Vagina (tissue), 2 donors: ENCODE measurements around the gene DNAH7. TPM values are rescaled to one million over a fixed set of nuclear protein-coding genes. Genes with fewer than 3 reads are reported as not detected.

Source experiments
- DNase-seq, 2 donors: peaks; one replicate each; pipeline ENCODE4 v3.0.0-alpha.2; 2017; ENCODE audit errors: extremely low spot score in 2 of 2
- H3K27ac ChIP-seq: fragments of 200-600 bp; sonication (generic); one replicate; pipeline ENCODE4 v1.5.1; 2019
- H3K27me3 ChIP-seq: fragments of 200-600 bp; sonication (generic); one replicate; pipeline ENCODE4 v1.5.1; 2019
- H3K36me3 ChIP-seq, 2 donors: fragments of 200-600 bp; sonication (generic); one replicate each; pipeline ENCODE4 v1.5.1; 2017 to 2019
- H3K4me1 ChIP-seq: fragments of 200-600 bp; sonication (generic); one replicate; pipeline ENCODE4 v1.5.1; 2019
- H3K4me3 ChIP-seq, 2 donors: fragments of 200-600 bp; sonication (generic); 1 replicate in 1 of 2; 2 replicates in 1 of 2; pipeline ENCODE4 v1.5.1; 2016 to 2019
- H3K9me3 ChIP-seq: fragments of 200-600 bp; sonication (generic); one replicate; pipeline ENCODE4 v1.5.1; 2019
- CTCF ChIP-seq, 3 experiments: fragments of 450-650 bp in 2 of 3; fragments of 200-600 bp in 1 of 3; sonication (generic) in 1 of 3; IDR thresholded peaks; one replicate each; pipeline ENCODE4 v1.5.1; 2017 to 2019; ENCODE audit warnings: antibody characterized with exemption in 3 of 3, mild to moderate bottlenecking in 2 of 3, moderate library complexity in 2 of 3
- POLR2A ChIP-seq, 2 donors: fragments of 450-650 bp; IDR thresholded peaks; one replicate each; pipeline ENCODE4 v1.6.1; 2017; ENCODE audit warnings: antibody characterized with exemption in 2 of 2, mild to moderate bottlenecking in 2 of 2, moderate library complexity in 2 of 2
- POLR2AphosphoS5 ChIP-seq, 2 donors: sonication (generic); formaldehyde crosslinking; IDR thresholded peaks; one replicate each; pipeline ENCODE4 v1.9.0; 2017; ENCODE audit warnings: antibody characterized with exemption in 2 of 2, mild to moderate bottlenecking in 2 of 2, low read depth in 1 of 2; ENCODE audit not compliant: insufficient read depth in 1 of 2
- intact Hi-C: fragments of 100-400 bp; cut with DNase I; formaldehyde crosslinking; loops from one replicate; pipeline ENCODE4 v1.15.1; 2023
- total RNA-seq: library from RNA; depleted of rRNA; stranded (reverse); fragments of >200 nt; gene quantifications from one replicate; pipeline ENCODE4 v1.2.3, GENCODE V29; 2016

DNAH7 gene
- total RNA-seq, 1 donor from 2014 or later = 0.49 TPM

- H3K9me3 ChIP-seq = no peaks in the 10 kb centered on the region
- H3K36me3 ChIP-seq = no peaks in the 10 kb centered on the region
- intact Hi-C loops = no loop called here
- no peak overlapping the region for H3K4me3 ChIP-seq
- no peak for TF ChIP-seq POLR2A (IDR thresholded peaks at IDR 0.05)
- no peak for TF ChIP-seq CTCF (IDR thresholded peaks at IDR 0.05)
- TF ChIP-seq POLR2AphosphoS5 (IDR thresholded peaks at IDR 0.05; ENCODE audit: insufficient read depth in 1 of 2, low read depth in 1 of 2) = no peak
- DNase-seq = no peak
- no peaks in the 10 kb centered on the region for H3K27me3 ChIP-seq
- H3K4me1 ChIP-seq = no peaks in the 10 kb centered on the region
- no peak overlapping the region for H3K27ac ChIP-seq
Observed at GRCh38 chr2:195956725-195957124, 111.9 kb downstream of the DNAH7 start.

GRCh38 chr2:195945056-195945455 is 123.6 kb downstream of the DNAH7 start:
- H3K9me3 ChIP-seq = no peaks in the 10 kb centered on the region
- H3K4me1 ChIP-seq = no peaks in the 10 kb centered on the region
- H3K36me3 ChIP-seq = no peaks in the 10 kb centered on the region
- H3K27ac ChIP-seq = no peak overlapping the region
- DNase-seq = no peak
- H3K4me3 ChIP-seq = no peak overlapping the region
- TF ChIP-seq POLR2AphosphoS5 (IDR thresholded peaks at IDR 0.05; ENCODE audit: insufficient read depth in 1 of 2, low read depth in 1 of 2) (no peak), CTCF (IDR thresholded peaks at IDR 0.05) (no peak), POLR2A (IDR thresholded peaks at IDR 0.05) (no peak)
- H3K27me3 ChIP-seq = no peaks in the 10 kb centered on the region
- intact Hi-C loops = no loop called here

GRCh38 chr2:195937176-195937575 is 131.5 kb downstream of the DNAH7 start:
- intact Hi-C loops = no loop called here
- no peak for DNase-seq
- Histone ChIP-seq H3K27me3 (no peaks in the 10 kb centered on the region), H3K27ac (no peak overlapping the region), H3K4me1 (no peaks in the 10 kb centered on the region), H3K4me3 (no peak overlapping the region), H3K9me3 (no peaks in the 10 kb centered on the region), H3K36me3 (no peaks in the 10 kb centered on the region)
- TF ChIP-seq CTCF (IDR thresholded peaks at IDR 0.05) (no peak), POLR2A (IDR thresholded peaks at IDR 0.05) (no peak), POLR2AphosphoS5 (IDR thresholded peaks at IDR 0.05; ENCODE audit: insufficient read depth in 1 of 2, low read depth in 1 of 2) (no peak)

GRCh38 chr2:195934484-195934883 is 134.2 kb downstream of the DNAH7 start:
- intact Hi-C loops = no loop called here
- no peak overlapping the region for H3K4me3 ChIP-seq
- TF ChIP-seq CTCF (IDR thresholded peaks at IDR 0.05) (no peak), POLR2AphosphoS5 (IDR thresholded peaks at IDR 0.05; ENCODE audit: insufficient read depth in 1 of 2, low read depth in 1 of 2) (no peak), POLR2A (IDR thresholded peaks at IDR 0.05) (no peak)
- no peak for DNase-seq
- H3K4me1 ChIP-seq = no peaks in the 10 kb centered on the region
- H3K9me3 ChIP-seq = no peaks in the 10 kb centered on the region
- H3K27ac ChIP-seq = no peak overlapping the region
- H3K27me3 ChIP-seq = no peaks in the 10 kb centered on the region
- H3K36me3 ChIP-seq = no peaks in the 10 kb centered on the region

- no peak for TF ChIP-seq CTCF (IDR thresholded peaks at IDR 0.05)
- no peaks in the 10 kb centered on the region for H3K9me3 ChIP-seq
- no peak overlapping the region for H3K27ac ChIP-seq
- DNase-seq = no peak
- H3K4me3 ChIP-seq = no peak overlapping the region
- no peaks in the 10 kb centered on the region for H3K27me3 ChIP-seq
- intact Hi-C loops = no loop called here
- H3K36me3 ChIP-seq = no peaks in the 10 kb centered on the region
- H3K4me1 ChIP-seq = no peaks in the 10 kb centered on the region
Observed at GRCh38 chr2:195929531-195929930, 139.1 kb downstream of the DNAH7 start.
